Neural cell (in vitro differentiated cells): Measurements from ENCODE around the gene CPN1. TPM values are rescaled to one million over a fixed set of nuclear protein-coding genes. Genes with fewer than 3 reads are reported as not detected.

Source experiments
- H2AFZ ChIP-seq: fragments of 200-600, 300-800 bp; sonication (generic), shearing (Covaris generic); 2 replicates; pipeline ENCODE4 v1.6.0; 2014; ENCODE audit warnings: low read depth, mild to moderate bottlenecking, antibody characterized with exemption, low read length, moderate library complexity
- H3F3A ChIP-seq: fragments of 200-600 bp; shearing (Covaris generic); 2 replicates; pipeline ENCODE4 v1.6.1; 2016; ENCODE audit warnings: mild to moderate bottlenecking, moderate library complexity, mixed read lengths, antibody characterized with exemption, low read length; ENCODE audit not compliant: insufficient read depth, poor library complexity, severe bottlenecking
- H3K27ac ChIP-seq: fragments of 200-600, 300-800 bp; sonication (generic), shearing (Covaris generic); 2 replicates; pipeline ENCODE4 v1.5.1; 2014; ENCODE audit warnings: mild to moderate bottlenecking, low read length, moderate library complexity
- H3K27me3 ChIP-seq: fragments of 300-800, 200-600 bp; sonication (generic), shearing (Covaris generic); 2 replicates; pipeline ENCODE4 v1.6.0; 2014; ENCODE audit warnings: mild to moderate bottlenecking, low read depth, low read length, moderate library complexity; ENCODE audit not compliant: insufficient read depth
- H3K36me3 ChIP-seq: fragments of 300-800, 200-600 bp; sonication (generic), shearing (Covaris generic); 2 replicates; pipeline ENCODE4 v1.5.1; 2014; ENCODE audit warnings: mild to moderate bottlenecking, antibody characterized with exemption, low read length, moderate library complexity; ENCODE audit not compliant: insufficient read depth
- H3K4me2 ChIP-seq: fragments of 300-800, 200-600 bp; sonication (generic), shearing (Covaris generic); 2 replicates; pipeline ENCODE4 v1.6.0; 2014; ENCODE audit warnings: mild to moderate bottlenecking, low read length
- H3K4me3 ChIP-seq: fragments of 300-800, 200-600 bp; sonication (generic), shearing (Covaris generic); 2 replicates; pipeline ENCODE4 v1.5.1; 2014; ENCODE audit warnings: mild to moderate bottlenecking, low read length, moderate library complexity
- H3K79me2 ChIP-seq: fragments of 200-600 bp; shearing (Covaris generic); replicated peaks from 2 replicates; pipeline ENCODE4 v1.6.0; 2014; ENCODE audit warnings: mild to moderate bottlenecking, low read length, moderate library complexity; ENCODE audit not compliant: insufficient read depth
- H3K9ac ChIP-seq: fragments of 300-800, 200-600 bp; sonication (generic), shearing (Covaris generic); 2 replicates; pipeline ENCODE4 v1.6.1; 2016; ENCODE audit warnings: mild to moderate bottlenecking, low read length, mixed read lengths
- H3K9me2 ChIP-seq: fragments of 200-600 bp; shearing (Covaris generic); 2 replicates; pipeline ENCODE4 v1.6.1; 2016; ENCODE audit warnings: mild to moderate bottlenecking, low read length, mixed read lengths; ENCODE audit not compliant: insufficient read depth
- H3K9me3 ChIP-seq: fragments of 200-600, 300-800 bp; sonication (generic), shearing (Covaris generic); 2 replicates; pipeline ENCODE4 v1.6.1; 2016; ENCODE audit warnings: mild to moderate bottlenecking, mixed run types, low read length, moderate library complexity, mixed read lengths
- H4K20me1 ChIP-seq: fragments of 200-600 bp; shearing (Covaris generic); 2 replicates; pipeline ENCODE4 v1.6.1; 2016; ENCODE audit warnings: mild to moderate bottlenecking, mixed run types; ENCODE audit not compliant: insufficient read depth
- EP300 ChIP-seq: fragments of 450-650 bp; conservative IDR thresholded peaks from 2 replicates; pipeline ENCODE4 v1.6.1; 2014; ENCODE audit warnings: antibody characterized with exemption, mild to moderate bottlenecking, moderate library complexity; ENCODE audit not compliant: poor library complexity, severe bottlenecking
- EZH2 ChIP-seq: fragments of 200-600, 300-800 bp; shearing (Covaris generic), sonication (generic); IDR thresholded peaks from 2 replicates; pipeline ENCODE4 v1.6.1; 2014; ENCODE audit warnings: antibody characterized with exemption, low read length, borderline replicate concordance, mild to moderate bottlenecking; ENCODE audit not compliant: insufficient read depth, poor library complexity, severe bottlenecking
- MXI1 ChIP-seq: fragments of 450-650 bp; conservative IDR thresholded peaks from 2 replicates; pipeline ENCODE4 v1.6.1; 2014; ENCODE audit warnings: antibody characterized with exemption, mild to moderate bottlenecking; ENCODE audit not compliant: poor library complexity, severe bottlenecking
- POLR2AphosphoS5 ChIP-seq: IDR thresholded peaks from 2 replicates; pipeline ENCODE4 v1.6.1; 2012
- RAD21 ChIP-seq: fragments of 450-650 bp; conservative IDR thresholded peaks from 2 replicates; pipeline ENCODE4 v1.6.1; 2014; ENCODE audit warnings: antibody characterized with exemption, mild to moderate bottlenecking, moderate library complexity
- SMC3 ChIP-seq: fragments of 450-650 bp; conservative IDR thresholded peaks from 2 replicates; pipeline ENCODE4 v1.6.1; 2014; ENCODE audit warnings: antibody characterized with exemption, mild to moderate bottlenecking, moderate library complexity; ENCODE audit not compliant: poor library complexity
- TAF1 ChIP-seq: IDR thresholded peaks from 2 replicates; pipeline ENCODE4 v1.6.1; 2012; ENCODE audit warnings: low read depth
- polyA plus RNA-seq: library from polyadenylated mRNA; depleted of rRNA; stranded (reverse); fragments of >200 nt; gene quantifications from 2 replicates; pipeline ENCODE4 v1.2.3, GENCODE V29; 2014
- TF ChIP-seq, protein P1 (sequence below): IDR thresholded peaks from 2 replicates; pipeline ENCODE4 v1.6.1; 2012; ENCODE audit warnings: borderline replicate concordance
- TF ChIP-seq, protein P2 (sequence below): fragments of 450-650 bp; IDR thresholded peaks from 2 replicates; pipeline ENCODE4 v1.5.1; 2014; ENCODE audit warnings: antibody characterized with exemption, mild to moderate bottlenecking, moderate library complexity; ENCODE audit not compliant: poor library complexity, severe bottlenecking

The CPN1 gene
- polyA plus RNA-seq, 1 donor from 2014 or later, result not detected

DNA sequence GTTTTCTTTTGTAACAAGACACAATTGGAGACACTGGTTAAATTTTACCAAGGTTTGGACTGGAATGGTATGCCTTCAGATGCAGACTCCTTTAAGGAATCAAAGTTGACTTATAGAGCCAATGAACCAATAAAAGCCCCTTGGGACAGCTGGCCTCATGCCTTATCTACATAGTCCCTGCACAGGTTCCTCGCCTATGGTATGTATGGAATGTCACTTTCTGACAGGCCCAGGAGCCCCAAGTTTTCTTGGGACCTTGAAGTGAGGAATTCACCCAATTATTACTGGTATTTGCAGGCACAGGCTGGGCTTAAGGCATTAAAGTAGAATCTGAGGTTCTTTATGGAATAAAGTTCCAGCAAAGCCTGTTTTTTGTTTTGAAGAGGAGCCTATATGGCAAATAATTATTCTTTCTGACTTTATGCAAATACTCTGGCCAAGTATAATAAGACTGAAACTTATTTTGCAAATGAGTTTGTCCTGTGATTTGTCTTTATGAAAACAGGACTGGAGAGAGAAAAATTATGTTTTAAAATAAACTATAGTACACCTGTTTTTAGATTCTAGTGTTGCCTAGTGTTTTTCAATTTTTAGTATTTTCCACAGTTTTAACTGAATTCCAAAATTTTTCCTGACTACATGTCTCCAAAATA lies 47.8 kb downstream of the CPN1 start:
- Histone ChIP-seq H3K27ac (no peak overlapping the region), H3K4me2 (no peak overlapping the region), H3F3A (no peaks in the 10 kb centered on the region), H3K27me3 (no peaks in the 10 kb centered on the region), H3K9me2 (no peaks in the 10 kb centered on the region), H3K79me2 (no peaks in the 10 kb centered on the region), H4K20me1 (no peaks in the 10 kb centered on the region), H3K4me3 (no peak overlapping the region), H3K9ac (no peak overlapping the region), H2AFZ (no peak overlapping the region), H3K9me3 (no peaks in the 10 kb centered on the region), H3K36me3 (no peaks in the 10 kb centered on the region)
- TF ChIP-seq RAD21 (no peak), POLR2AphosphoS5 (no peak), SMC3 (no peak), TAF1 (no peak), EZH2 (no peak), MXI1 (no peak), EP300 (no peak)
- TF ChIP-seq, protein P1, sequence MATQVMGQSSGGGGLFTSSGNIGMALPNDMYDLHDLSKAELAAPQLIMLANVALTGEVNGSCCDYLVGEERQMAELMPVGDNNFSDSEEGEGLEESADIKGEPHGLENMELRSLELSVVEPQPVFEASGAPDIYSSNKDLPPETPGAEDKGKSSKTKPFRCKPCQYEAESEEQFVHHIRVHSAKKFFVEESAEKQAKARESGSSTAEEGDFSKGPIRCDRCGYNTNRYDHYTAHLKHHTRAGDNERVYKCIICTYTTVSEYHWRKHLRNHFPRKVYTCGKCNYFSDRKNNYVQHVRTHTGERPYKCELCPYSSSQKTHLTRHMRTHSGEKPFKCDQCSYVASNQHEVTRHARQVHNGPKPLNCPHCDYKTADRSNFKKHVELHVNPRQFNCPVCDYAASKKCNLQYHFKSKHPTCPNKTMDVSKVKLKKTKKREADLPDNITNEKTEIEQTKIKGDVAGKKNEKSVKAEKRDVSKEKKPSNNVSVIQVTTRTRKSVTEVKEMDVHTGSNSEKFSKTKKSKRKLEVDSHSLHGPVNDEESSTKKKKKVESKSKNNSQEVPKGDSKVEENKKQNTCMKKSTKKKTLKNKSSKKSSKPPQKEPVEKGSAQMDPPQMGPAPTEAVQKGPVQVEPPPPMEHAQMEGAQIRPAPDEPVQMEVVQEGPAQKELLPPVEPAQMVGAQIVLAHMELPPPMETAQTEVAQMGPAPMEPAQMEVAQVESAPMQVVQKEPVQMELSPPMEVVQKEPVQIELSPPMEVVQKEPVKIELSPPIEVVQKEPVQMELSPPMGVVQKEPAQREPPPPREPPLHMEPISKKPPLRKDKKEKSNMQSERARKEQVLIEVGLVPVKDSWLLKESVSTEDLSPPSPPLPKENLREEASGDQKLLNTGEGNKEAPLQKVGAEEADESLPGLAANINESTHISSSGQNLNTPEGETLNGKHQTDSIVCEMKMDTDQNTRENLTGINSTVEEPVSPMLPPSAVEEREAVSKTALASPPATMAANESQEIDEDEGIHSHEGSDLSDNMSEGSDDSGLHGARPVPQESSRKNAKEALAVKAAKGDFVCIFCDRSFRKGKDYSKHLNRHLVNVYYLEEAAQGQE, result no peak
- TF ChIP-seq, protein P2, sequence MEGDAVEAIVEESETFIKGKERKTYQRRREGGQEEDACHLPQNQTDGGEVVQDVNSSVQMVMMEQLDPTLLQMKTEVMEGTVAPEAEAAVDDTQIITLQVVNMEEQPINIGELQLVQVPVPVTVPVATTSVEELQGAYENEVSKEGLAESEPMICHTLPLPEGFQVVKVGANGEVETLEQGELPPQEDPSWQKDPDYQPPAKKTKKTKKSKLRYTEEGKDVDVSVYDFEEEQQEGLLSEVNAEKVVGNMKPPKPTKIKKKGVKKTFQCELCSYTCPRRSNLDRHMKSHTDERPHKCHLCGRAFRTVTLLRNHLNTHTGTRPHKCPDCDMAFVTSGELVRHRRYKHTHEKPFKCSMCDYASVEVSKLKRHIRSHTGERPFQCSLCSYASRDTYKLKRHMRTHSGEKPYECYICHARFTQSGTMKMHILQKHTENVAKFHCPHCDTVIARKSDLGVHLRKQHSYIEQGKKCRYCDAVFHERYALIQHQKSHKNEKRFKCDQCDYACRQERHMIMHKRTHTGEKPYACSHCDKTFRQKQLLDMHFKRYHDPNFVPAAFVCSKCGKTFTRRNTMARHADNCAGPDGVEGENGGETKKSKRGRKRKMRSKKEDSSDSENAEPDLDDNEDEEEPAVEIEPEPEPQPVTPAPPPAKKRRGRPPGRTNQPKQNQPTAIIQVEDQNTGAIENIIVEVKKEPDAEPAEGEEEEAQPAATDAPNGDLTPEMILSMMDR, result no peak

DNA sequence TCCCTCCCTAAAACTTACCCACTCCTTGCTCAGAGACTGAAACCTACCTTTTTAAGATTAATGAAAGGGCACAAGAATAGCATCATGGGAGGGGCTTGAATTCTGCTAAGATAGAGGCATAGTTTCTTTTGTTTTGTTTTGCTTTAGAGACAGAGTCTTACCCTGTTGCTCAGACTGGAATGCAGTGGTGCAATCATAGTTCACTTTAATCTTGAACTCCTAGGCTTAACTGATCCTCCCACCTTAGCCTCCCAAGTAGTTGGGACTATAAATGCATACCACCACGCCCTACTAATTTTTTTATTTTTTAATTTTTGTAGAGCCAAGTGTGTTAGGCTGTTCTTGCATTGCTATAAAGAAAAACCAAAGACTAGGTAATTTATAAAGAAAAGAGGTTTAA lies 54.3 kb downstream of the CPN1 start:
- Histone ChIP-seq H3K9ac (no peak overlapping the region), H4K20me1 (no peaks in the 10 kb centered on the region), H3K9me2 (no peaks in the 10 kb centered on the region), H2AFZ (no peak overlapping the region), H3K27ac (no peak overlapping the region), H3K36me3 (no peaks in the 10 kb centered on the region), H3K27me3 (no peaks in the 10 kb centered on the region), H3K4me3 (no peak overlapping the region), H3K9me3 (peaks cover 4% of the 10 kb centered on the region), H3K79me2 (no peaks in the 10 kb centered on the region), H3K4me2 (no peak overlapping the region), H3F3A (no peaks in the 10 kb centered on the region)
- TF ChIP-seq POLR2AphosphoS5, result no peak
- no peak for TF ChIP-seq EZH2
- TF ChIP-seq TAF1, result no peak
- no peak for TF ChIP-seq MXI1
- TF ChIP-seq SMC3, result no peak
- TF ChIP-seq EP300, result no peak
- TF ChIP-seq RAD21, result no peak
- TF ChIP-seq, protein P1, result no peak
- TF ChIP-seq, protein P2, result no peak
